ENCODE results near the gene SKIL. TPM values are rescaled to one million over a fixed set of nuclear protein-coding genes. Genes with fewer than 3 reads are reported as not detected.

SKIL gene
- total and polyA plus RNA-seq, 2 experiments from 2014 or later: 141 to 358 TPM

DNA sequence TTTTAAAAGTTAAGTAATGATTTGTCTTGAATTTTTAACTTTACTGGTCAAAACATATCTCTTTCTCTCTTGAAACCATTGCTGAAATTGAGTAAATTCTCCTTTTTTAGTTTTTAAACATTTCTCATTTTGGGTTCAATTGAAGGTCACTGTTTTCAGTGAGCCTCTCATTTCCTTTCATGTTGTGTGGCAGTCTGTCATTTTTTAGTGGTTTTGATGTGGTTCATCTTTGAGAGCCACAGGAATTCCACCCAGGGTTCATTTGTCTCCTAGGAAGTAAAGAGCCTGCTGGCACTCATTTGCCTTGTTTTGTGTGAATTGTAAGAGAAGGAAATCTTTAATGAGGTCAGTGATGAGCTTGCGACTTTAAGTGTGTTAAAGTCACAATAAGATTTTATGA lies 71.5 kb downstream of the SKIL start (continued):
- TF ChIP-seq, protein P1, sequence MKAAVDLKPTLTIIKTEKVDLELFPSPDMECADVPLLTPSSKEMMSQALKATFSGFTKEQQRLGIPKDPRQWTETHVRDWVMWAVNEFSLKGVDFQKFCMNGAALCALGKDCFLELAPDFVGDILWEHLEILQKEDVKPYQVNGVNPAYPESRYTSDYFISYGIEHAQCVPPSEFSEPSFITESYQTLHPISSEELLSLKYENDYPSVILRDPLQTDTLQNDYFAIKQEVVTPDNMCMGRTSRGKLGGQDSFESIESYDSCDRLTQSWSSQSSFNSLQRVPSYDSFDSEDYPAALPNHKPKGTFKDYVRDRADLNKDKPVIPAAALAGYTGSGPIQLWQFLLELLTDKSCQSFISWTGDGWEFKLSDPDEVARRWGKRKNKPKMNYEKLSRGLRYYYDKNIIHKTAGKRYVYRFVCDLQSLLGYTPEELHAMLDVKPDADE (IDR thresholded peaks at IDR 0.05): no peak
- TF ChIP-seq CTCF (conservative IDR thresholded peaks at IDR 0.05; ENCODE audit: low read depth in 2 of 2) (no peak), STAT1 (IDR thresholded peaks at IDR 0.05; ENCODE audit: unreplicated experiment) (no peak), JUNB (IDR thresholded peaks at IDR 0.05; ENCODE audit: unreplicated experiment) (no peak), ZNF114 (CRISPR knock-in tag; IDR thresholded peaks at IDR 0.05) (no peak), CREB1 (CRISPR knock-in tag; IDR thresholded peaks at IDR 0.05; ENCODE audit: low read depth) (no peak), NANOG (IDR thresholded peaks at IDR 0.05; ENCODE audit: borderline replicate concordance) (no peak), EZH2phosphoT487 (IDR thresholded peaks at IDR 0.05; ENCODE audit: unreplicated experiment) (no peak)
- TF ChIP-seq, protein P2, sequence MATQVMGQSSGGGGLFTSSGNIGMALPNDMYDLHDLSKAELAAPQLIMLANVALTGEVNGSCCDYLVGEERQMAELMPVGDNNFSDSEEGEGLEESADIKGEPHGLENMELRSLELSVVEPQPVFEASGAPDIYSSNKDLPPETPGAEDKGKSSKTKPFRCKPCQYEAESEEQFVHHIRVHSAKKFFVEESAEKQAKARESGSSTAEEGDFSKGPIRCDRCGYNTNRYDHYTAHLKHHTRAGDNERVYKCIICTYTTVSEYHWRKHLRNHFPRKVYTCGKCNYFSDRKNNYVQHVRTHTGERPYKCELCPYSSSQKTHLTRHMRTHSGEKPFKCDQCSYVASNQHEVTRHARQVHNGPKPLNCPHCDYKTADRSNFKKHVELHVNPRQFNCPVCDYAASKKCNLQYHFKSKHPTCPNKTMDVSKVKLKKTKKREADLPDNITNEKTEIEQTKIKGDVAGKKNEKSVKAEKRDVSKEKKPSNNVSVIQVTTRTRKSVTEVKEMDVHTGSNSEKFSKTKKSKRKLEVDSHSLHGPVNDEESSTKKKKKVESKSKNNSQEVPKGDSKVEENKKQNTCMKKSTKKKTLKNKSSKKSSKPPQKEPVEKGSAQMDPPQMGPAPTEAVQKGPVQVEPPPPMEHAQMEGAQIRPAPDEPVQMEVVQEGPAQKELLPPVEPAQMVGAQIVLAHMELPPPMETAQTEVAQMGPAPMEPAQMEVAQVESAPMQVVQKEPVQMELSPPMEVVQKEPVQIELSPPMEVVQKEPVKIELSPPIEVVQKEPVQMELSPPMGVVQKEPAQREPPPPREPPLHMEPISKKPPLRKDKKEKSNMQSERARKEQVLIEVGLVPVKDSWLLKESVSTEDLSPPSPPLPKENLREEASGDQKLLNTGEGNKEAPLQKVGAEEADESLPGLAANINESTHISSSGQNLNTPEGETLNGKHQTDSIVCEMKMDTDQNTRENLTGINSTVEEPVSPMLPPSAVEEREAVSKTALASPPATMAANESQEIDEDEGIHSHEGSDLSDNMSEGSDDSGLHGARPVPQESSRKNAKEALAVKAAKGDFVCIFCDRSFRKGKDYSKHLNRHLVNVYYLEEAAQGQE (IDR thresholded peaks at IDR 0.05; ENCODE audit: unreplicated experiment): no peak

GRCh38 chr3:170431054-170431453 lies 73.5 kb downstream of the SKIL start:
- peaks cover 10% of the 10 kb centered on the region for H3K4me1 Mint-ChIP-seq
- H3K9me3 Mint-ChIP-seq: no peaks in the 10 kb centered on the region
- H3K4me3 Mint-ChIP-seq: no peak overlapping the region
- DNase-seq (ENCODE audit: low spot score): no peak
- no peak overlapping the region for H3K4me3 ChIP-seq
- H3K27ac ChIP-seq (ENCODE audit: low read depth): no peak overlapping the region
- ATAC-seq: no peak
- H2AFZ ChIP-seq: no peak overlapping the region
- H3K36me3 Mint-ChIP-seq (ENCODE audit: low read depth): no peaks in the 10 kb centered on the region
- H3F3A ChIP-seq (replicated peaks; ENCODE audit: low read depth): no peaks in the 10 kb centered on the region
- no peaks in the 10 kb centered on the region for H3K79me2 ChIP-seq (replicated peaks; ENCODE audit: insufficient read depth)
- no peaks in the 10 kb centered on the region for H3K4me1 ChIP-seq (ENCODE audit: insufficient read depth)
- no peaks in the 10 kb centered on the region for H3K36me3 ChIP-seq (ENCODE audit: insufficient read depth)
- no peak overlapping the region for H3K27ac Mint-ChIP-seq
- no peak overlapping the region for H3K4me2 ChIP-seq
- no peaks in the 10 kb centered on the region for H4K20me1 ChIP-seq (replicated peaks; ENCODE audit: insufficient read depth)
- no peaks in the 10 kb centered on the region for H3K27me3 ChIP-seq (ENCODE audit: insufficient read depth)
- 0 out of 2 replicates have a peak, but pooled peaks cover 3% of the 10 kb centered on the region for H3K9me2 ChIP-seq (ENCODE audit: insufficient read depth)
- no peaks in the 10 kb centered on the region for H3K27me3 Mint-ChIP-seq (ENCODE audit: insufficient read depth, low read depth, poor library complexity)
- TF ChIP-seq ZNF114 (CRISPR knock-in tag; IDR thresholded peaks at IDR 0.05) (no peak), CTCF (conservative IDR thresholded peaks at IDR 0.05; ENCODE audit: low read depth in 2 of 2) (peak in 1 of 2 experiments; percentile 44; a peak in 2 of 4 replicates)

Data from GM23338 (cell line).